Keratinocyte (primary cell): Measurements from ENCODE around the gene ZRSR2. TPM values are rescaled to one million over a fixed set of nuclear protein-coding genes. Genes with fewer than 3 reads are reported as not detected.

Experiments used
- DNase-seq: peaks from one replicate; pipeline ENCODE4 v3.0.0-alpha.2; 2011; ENCODE audit warnings: low read depth, missing footprints, low spot score
- FAIRE-seq: peaks from 2 replicates; lab custom pipeline; 2011; peaks lifted over from hg19 to GRCh38; lab: Jason Lieb, UNC
- H2AFZ ChIP-seq: 2 replicates; pipeline ENCODE4 v1.6.0; 2012; ENCODE audit warnings: low read length, control low read depth, inconsistent platforms; ENCODE audit not compliant: control insufficient read depth
- H3K27ac ChIP-seq: 2 replicates; pipeline ENCODE4 v1.5.1; 2011; ENCODE audit warnings: low read length; ENCODE audit not compliant: control insufficient read depth, insufficient read depth
- H3K27me3 ChIP-seq: 3 replicates; pipeline ENCODE4 v1.6.0; 2011; ENCODE audit warnings: low read length; ENCODE audit not compliant: control insufficient read depth, insufficient read depth; ENCODE audit errors: extremely low read depth
- H3K36me3 ChIP-seq, 2 experiments: 2 replicates in 1 of 2; 3 replicates in 1 of 2; pipeline ENCODE4 v1.5.1; 2011; ENCODE audit warnings: low read length in 2 of 2, mild to moderate bottlenecking in 1 of 2; ENCODE audit not compliant: control insufficient read depth in 2 of 2, insufficient read depth in 2 of 2; ENCODE audit errors: extremely low read depth in 1 of 2
- H3K4me1 ChIP-seq: 3 replicates; pipeline ENCODE4 v1.5.1; 2011; ENCODE audit warnings: low read length; ENCODE audit not compliant: control insufficient read depth, insufficient read depth; ENCODE audit errors: extremely low read depth
- H3K4me2 ChIP-seq: 3 replicates; pipeline ENCODE4 v1.6.0; 2011; ENCODE audit warnings: low read depth, low read length; ENCODE audit not compliant: control insufficient read depth, insufficient read depth; ENCODE audit errors: extremely low read depth
- H3K4me3 ChIP-seq, 3 experiments: fragments of 200-600 bp in 1 of 3; sonication (generic) in 1 of 3; 2 replicates in 2 of 3; 3 replicates in 1 of 3; pipeline ENCODE4 v1.5.1; 2011 to 2016; ENCODE audit warnings: low read length in 3 of 3, mild to moderate bottlenecking in 3 of 3, control low read depth in 2 of 3, inconsistent platforms in 1 of 3, low read depth in 1 of 3, mixed read lengths in 1 of 3, mixed run types in 1 of 3, moderate library complexity in 1 of 3; ENCODE audit not compliant: control insufficient read depth in 2 of 3, insufficient read depth in 2 of 3; ENCODE audit errors: extremely low read depth in 1 of 3
- H3K79me2 ChIP-seq: 2 replicates; pipeline ENCODE4 v1.6.0; 2012; ENCODE audit warnings: low read length; ENCODE audit not compliant: control insufficient read depth, insufficient read depth
- H3K9ac ChIP-seq: 3 replicates; pipeline ENCODE4 v1.6.0; 2011; ENCODE audit warnings: low read length; ENCODE audit not compliant: control insufficient read depth, insufficient read depth; ENCODE audit errors: extremely low read depth
- H3K9me1 ChIP-seq: 3 replicates; pipeline ENCODE4 v1.6.0; 2011; ENCODE audit warnings: low read length; ENCODE audit not compliant: control insufficient read depth, insufficient read depth; ENCODE audit errors: extremely low read depth
- H3K9me3 ChIP-seq: 2 replicates; pipeline ENCODE4 v1.5.1; 2012; ENCODE audit warnings: low read depth, low read length; ENCODE audit not compliant: control insufficient read depth
- H4K20me1 ChIP-seq: 3 replicates; pipeline ENCODE4 v1.6.0; 2011; ENCODE audit warnings: low read length; ENCODE audit not compliant: control insufficient read depth, insufficient read depth; ENCODE audit errors: extremely low read depth
- CTCF ChIP-seq, 3 experiments: IDR thresholded peaks in 1 of 3; conservative IDR thresholded peaks in 1 of 3; optimal IDR thresholded peaks in 1 of 3; 2 replicates in 2 of 3; 3 replicates in 1 of 3; pipeline versions ENCODE3 to v1.5.1; 2011; ENCODE audit warnings: low read length in 3 of 3, mild to moderate bottlenecking in 3 of 3, moderate library complexity in 2 of 3, control low read depth in 1 of 3, inconsistent platforms in 1 of 3; ENCODE audit not compliant: insufficient read depth in 2 of 3; ENCODE audit errors: extremely low read depth in 1 of 3
- EZH2 ChIP-seq: IDR thresholded peaks from one replicate; pipeline ENCODE4 v1.6.1; 2012; ENCODE audit warnings: inconsistent platforms, mild to moderate bottlenecking, low read length, moderate library complexity
- dilution Hi-C: fragments of 300-500 bp; cut with MboI; formaldehyde crosslinking; loops from one replicate; pipeline ENCODE4 v1.7.0; 2020; ENCODE audit warnings: low sequenced_read_pairs; ENCODE audit not compliant: extremely low pct_ligation_motif_present
- polyA plus RNA-seq, 5 experiments: library from polyadenylated mRNA; depleted of rRNA in 3 of 5; stranded (reverse) in 3 of 5; stranded (forward) in 1 of 5; unstranded in 1 of 5; fragments of >200 nt; gene quantifications; 1 replicate in 1 of 5; 2 replicates in 3 of 5; 3 replicates in 1 of 5; pipeline versions ENCODE4 v1.2.1 to v1.2.3, GENCODE V29; 2011 to 2012; ENCODE audit warnings: missing spikeins in 2 of 5, low read depth in 1 of 5, low replicate concordance in 1 of 5

ZRSR2 gene
- polyA plus RNA-seq, 1 donor (not counting 4 experiments of a cell fraction or from before 2014, with no cell fraction given), result 13.7 TPM

- Histone ChIP-seq H3K79me2 (no peaks in the 10 kb centered on the region), H3K4me3 (no peak overlapping the region), H3K9me3 (no peaks in the 10 kb centered on the region), H2AFZ (no peak overlapping the region), H3K9ac (no peak overlapping the region), H3K9me1 (no peaks in the 10 kb centered on the region), H3K4me1 (no peaks in the 10 kb centered on the region), H4K20me1 (no peaks in the 10 kb centered on the region), H3K4me2 (no peak overlapping the region), H3K27me3 (no peaks in the 10 kb centered on the region), H3K27ac (no peak overlapping the region), H3K36me3 (no peaks in the 10 kb centered on the region)
- FAIRE-seq (no peak), DNase-seq (no peak)
- dilution Hi-C loops, result no loop called here
- no peak for TF ChIP-seq EZH2
- TF ChIP-seq CTCF (optimal IDR thresholded peaks at IDR 0.05 in 1 of 3, IDR thresholded peaks at IDR 0.05 in 1 of 3, conservative IDR thresholded peaks at IDR 0.05 in 1 of 3; ENCODE audit: extremely low read depth in 1 of 3, insufficient read depth in 2 of 3, low read length in 3 of 3), result no peak
Measured at GRCh38 chrX:15870310-15870709, 80.0 kb downstream of the ZRSR2 start.

Other genes with a start within 250 kb of the ZRSR2 start
- gene ACE2, start 189.5 kb upstream of the ZRSR2 start, polyA plus RNA-seq, result 0.34 to 0.99 TPM (median 0.51 TPM) in 3 replicates
- 0.79 to 1.4 TPM (median 1.3 TPM) in 3 replicates for gene CLTRN, start 125.7 kb upstream of the ZRSR2 start, polyA plus RNA-seq
- 4.1 to 6.8 TPM (median 5.2 TPM) in 3 replicates for gene CA5B, start 52.2 kb upstream of the ZRSR2 start, polyA plus RNA-seq
- gene AP1S2, start 64.3 kb downstream of the ZRSR2 start, polyA plus RNA-seq, result 6.1 to 15.0 TPM (median 7.7 TPM) in 3 replicates